Measurements from ENCODE around the gene EPB41L1. TPM values are rescaled to one million over a fixed set of nuclear protein-coding genes. Genes with fewer than 3 reads are reported as not detected.

The EPB41L1 gene
- total RNA-seq, 4 donors from 2014 or later = 29.2 to 49.3 (median 35.4) TPM

DNA sequence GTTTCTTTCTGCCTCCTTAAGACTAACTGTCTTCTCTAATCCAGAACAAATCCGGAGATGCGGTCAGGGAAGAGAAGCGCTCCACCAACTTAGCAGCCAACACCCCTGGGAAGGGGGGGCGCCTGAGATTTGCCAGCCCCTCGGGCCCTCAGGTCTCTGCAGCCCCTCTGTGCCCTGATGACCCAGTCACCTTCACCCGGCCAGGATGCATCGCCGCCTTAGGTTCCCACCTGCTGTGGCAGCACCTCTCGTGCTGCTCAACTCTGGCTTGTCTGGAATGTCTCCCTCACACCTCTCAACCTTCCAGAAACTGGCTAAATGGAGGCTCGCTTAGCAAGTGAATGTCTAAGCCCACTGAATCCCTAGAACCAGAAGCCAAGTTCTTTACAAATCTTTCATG lies 53.7 kb downstream of the EPB41L1 start:
- H3K9me3 ChIP-seq = no peaks in the 10 kb centered on the region
- no peak overlapping the region for H3K4me3 ChIP-seq
- H3K27ac ChIP-seq = no peak overlapping the region
- H3K4me1 ChIP-seq = peaks cover 0 to under 1% (median 0%) of the 10 kb centered on the region in 3 donors
- no peaks in the 10 kb centered on the region for H3K27me3 ChIP-seq
- ATAC-seq = no peak
- peaks cover 0 to 96% of the 10 kb centered on the region in 2 donors for H3K36me3 ChIP-seq
- 33 to 78% methylated on average over 1 to 2 of the region's 10 CpGs for WGBS, 2 donors (ENCODE audit: low coverage in 1 of 2)
- TF ChIP-seq POLR2A (IDR thresholded peaks at IDR 0.05) (no peak), POLR2AphosphoS5 (IDR thresholded peaks at IDR 0.05) (no peak), EP300 (IDR thresholded peaks at IDR 0.05) (no peak)
- TF ChIP-seq, protein P1, sequence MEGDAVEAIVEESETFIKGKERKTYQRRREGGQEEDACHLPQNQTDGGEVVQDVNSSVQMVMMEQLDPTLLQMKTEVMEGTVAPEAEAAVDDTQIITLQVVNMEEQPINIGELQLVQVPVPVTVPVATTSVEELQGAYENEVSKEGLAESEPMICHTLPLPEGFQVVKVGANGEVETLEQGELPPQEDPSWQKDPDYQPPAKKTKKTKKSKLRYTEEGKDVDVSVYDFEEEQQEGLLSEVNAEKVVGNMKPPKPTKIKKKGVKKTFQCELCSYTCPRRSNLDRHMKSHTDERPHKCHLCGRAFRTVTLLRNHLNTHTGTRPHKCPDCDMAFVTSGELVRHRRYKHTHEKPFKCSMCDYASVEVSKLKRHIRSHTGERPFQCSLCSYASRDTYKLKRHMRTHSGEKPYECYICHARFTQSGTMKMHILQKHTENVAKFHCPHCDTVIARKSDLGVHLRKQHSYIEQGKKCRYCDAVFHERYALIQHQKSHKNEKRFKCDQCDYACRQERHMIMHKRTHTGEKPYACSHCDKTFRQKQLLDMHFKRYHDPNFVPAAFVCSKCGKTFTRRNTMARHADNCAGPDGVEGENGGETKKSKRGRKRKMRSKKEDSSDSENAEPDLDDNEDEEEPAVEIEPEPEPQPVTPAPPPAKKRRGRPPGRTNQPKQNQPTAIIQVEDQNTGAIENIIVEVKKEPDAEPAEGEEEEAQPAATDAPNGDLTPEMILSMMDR (IDR thresholded peaks at IDR 0.05) = no peak

DNA sequence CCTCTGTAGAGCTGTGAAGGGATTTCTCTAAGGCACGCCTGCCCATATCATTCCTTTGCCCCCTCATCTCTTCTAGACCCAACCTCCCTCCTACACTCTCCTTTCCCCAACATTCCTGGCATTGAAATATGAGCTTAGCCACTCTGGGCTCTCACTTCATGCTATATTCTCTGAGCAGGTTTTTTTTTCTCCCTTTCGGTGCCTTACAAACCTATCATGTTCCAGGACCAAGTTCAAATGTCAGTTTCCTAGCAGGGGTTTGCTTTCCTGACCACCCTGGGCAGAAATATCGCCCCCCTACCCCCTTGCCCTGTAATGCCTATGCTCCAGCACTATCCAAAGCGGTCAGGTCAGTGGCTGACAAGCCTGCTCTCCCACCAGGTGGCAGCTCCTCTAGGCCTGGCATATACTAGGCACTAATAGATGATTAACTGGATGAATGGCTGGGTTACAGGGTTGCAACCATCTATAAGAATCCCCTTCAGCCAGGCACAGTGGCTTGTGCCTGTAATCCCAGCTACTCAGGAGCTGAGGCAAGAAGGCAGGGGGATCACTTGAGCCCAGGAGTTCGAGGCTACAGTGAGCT lies 56.0 kb downstream of the EPB41L1 start:
- TF ChIP-seq POLR2A (IDR thresholded peaks at IDR 0.05) (no peak), POLR2AphosphoS5 (IDR thresholded peaks at IDR 0.05) (no peak), EP300 (IDR thresholded peaks at IDR 0.05) (no peak)
- TF ChIP-seq, protein P1 (IDR thresholded peaks at IDR 0.05) = no peak
- Histone ChIP-seq H3K27me3 (no peaks in the 10 kb centered on the region), H3K27ac (no peak overlapping the region), H3K9me3 (no peaks in the 10 kb centered on the region), H3K4me1 (no peaks in the 10 kb centered on the region), H3K36me3 (peaks cover 0 to 93% of the 10 kb centered on the region in 2 donors), H3K4me3 (no peak overlapping the region)
- no peak for ATAC-seq
- WGBS, 2 donors (ENCODE audit: low coverage in 1 of 2) = 89 to 98% methylated on average over 3 to 4 of the region's 5 CpGs

DNA sequence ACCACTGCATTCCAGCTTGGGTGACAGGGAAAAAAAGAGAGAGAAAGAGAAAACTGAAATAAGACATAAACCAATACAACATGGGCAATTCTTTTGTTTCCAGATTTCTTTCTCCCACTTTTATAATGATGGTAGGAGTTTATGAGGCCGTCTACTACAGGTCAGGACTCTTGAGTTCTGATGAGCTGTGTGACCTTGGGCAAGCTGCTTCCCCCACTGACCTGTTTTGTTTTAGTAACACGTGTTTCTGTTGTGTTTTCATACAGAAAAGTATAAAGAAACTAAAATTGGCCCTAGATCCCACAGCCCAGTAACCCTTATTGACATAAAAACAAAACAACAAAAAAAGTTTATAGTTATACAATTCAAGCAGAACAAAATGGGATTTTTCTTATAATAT lies 58.8 kb downstream of the EPB41L1 start:
- peaks cover 0 to 80% of the 10 kb centered on the region in 2 donors for H3K36me3 ChIP-seq
- no peak for TF ChIP-seq EP300 (IDR thresholded peaks at IDR 0.05)
- TF ChIP-seq, protein P1 (IDR thresholded peaks at IDR 0.05) = no peak
- no peak for TF ChIP-seq POLR2AphosphoS5 (IDR thresholded peaks at IDR 0.05)
- no peak for TF ChIP-seq POLR2A (IDR thresholded peaks at IDR 0.05)

DNA sequence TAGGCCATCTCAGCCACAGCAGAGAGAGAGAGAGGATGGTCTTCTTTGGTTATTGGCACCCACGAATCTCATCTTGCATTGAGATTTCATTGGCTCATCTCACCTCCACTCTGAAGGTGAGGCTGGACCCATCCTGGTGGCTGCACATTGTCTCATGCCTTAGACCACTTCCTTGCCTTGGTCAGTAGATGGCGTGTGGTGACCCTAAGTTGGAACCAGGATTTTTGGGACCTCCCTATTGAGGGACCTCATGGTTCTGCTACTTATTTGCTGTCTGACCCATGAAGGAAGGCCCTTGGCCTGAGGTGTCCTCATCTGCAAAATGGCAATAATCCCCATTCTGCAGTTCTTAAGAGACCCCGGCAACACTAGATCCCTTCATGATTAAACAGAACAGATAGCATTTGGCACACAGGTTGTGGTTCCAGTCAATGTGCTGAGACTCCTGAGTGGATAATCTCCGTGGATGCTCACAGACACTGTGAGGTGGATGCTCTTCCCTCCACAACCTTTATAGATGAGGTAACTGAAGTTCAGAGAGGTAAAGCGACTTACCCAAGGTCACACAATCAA lies 60.2 kb downstream of the EPB41L1 start:
- Histone ChIP-seq H3K36me3 (peaks cover 0 to 80% of the 10 kb centered on the region in 2 donors), H3K27me3 (no peaks in the 10 kb centered on the region), H3K27ac (no peak overlapping the region), H3K9me3 (no peaks in the 10 kb centered on the region), H3K4me1 (no peaks in the 10 kb centered on the region), H3K4me3 (no peak overlapping the region)
- TF ChIP-seq POLR2A (IDR thresholded peaks at IDR 0.05) = no peak
- no peak for TF ChIP-seq POLR2AphosphoS5 (IDR thresholded peaks at IDR 0.05)
- no peak for TF ChIP-seq EP300 (IDR thresholded peaks at IDR 0.05)
- TF ChIP-seq, protein P1 (IDR thresholded peaks at IDR 0.05) = peak in 2 of 4 experiments; percentile 6 to 35
- 55 to 67% methylated on average over 3 to 4 of the region's 5 CpGs for WGBS, 2 donors (ENCODE audit: low coverage in 1 of 2)
- no peak for ATAC-seq

More for the DNA sequence above, 58.8 kb downstream of the EPB41L1 start:
- no peaks in the 10 kb centered on the region for H3K4me1 ChIP-seq
- 49 to 63% methylated on average over 2 of the region's 2 CpGs for WGBS, 2 donors (ENCODE audit: low coverage in 1 of 2)
- H3K4me3 ChIP-seq = no peak overlapping the region
- no peak for ATAC-seq
- H3K9me3 ChIP-seq = no peaks in the 10 kb centered on the region
- no peaks in the 10 kb centered on the region for H3K27me3 ChIP-seq
- H3K27ac ChIP-seq = no peak overlapping the region

DNA sequence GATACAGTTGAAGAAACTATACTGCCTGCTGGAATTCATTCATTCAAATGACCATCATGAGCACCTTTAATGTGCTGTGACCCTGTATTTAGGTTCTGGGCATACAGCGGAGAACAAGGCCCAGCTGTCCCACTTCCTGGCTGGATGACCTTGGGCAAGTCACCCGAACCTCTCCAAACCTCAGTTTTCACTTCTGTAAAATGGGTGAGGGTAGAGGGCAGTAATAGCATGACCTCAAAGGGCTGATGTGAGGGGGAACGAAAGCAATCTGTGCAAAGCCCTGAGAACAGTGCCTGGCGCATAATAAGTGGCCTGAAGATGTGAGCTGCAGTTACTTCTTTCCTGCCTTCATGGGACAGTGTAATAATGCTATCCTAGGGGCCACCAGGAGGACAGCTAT lies 61.2 kb downstream of the EPB41L1 start:
- Histone ChIP-seq H3K27me3 (no peaks in the 10 kb centered on the region), H3K4me3 (no peak overlapping the region), H3K36me3 (peaks cover 0 to 81% of the 10 kb centered on the region in 2 donors), H3K9me3 (no peaks in the 10 kb centered on the region), H3K27ac (no peak overlapping the region), H3K4me1 (no peaks in the 10 kb centered on the region)
- no peak for ATAC-seq
- TF ChIP-seq POLR2A (IDR thresholded peaks at IDR 0.05) (no peak), POLR2AphosphoS5 (IDR thresholded peaks at IDR 0.05) (no peak), EP300 (IDR thresholded peaks at IDR 0.05) (no peak)
- TF ChIP-seq, protein P1 (IDR thresholded peaks at IDR 0.05) = no peak
- WGBS, 2 donors (ENCODE audit: low coverage in 1 of 2) = 90 to 93% methylated on average over 2 of the region's 4 CpGs
